ENCODE results near the gene RLN3.

The RLN3 gene

DNA sequence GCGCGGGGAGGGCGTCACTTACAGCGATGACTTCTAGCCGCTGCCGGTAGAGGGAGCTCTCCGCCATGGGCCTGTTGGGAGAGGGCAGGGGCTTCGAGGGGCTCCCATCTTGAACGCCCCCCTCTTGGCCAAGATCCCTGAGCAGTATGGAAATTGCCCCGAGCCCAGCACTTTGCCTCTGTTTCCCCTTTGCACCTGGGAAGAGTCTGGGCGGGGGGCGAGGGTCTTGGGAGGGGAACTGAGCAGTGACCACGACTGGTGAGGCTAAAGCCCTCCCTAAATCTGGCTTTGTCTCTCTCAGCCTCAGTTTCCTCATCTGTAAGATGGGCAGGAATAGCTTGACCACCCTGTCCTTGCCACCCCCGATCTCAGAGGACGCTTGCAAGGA, 31.1 kb downstream of the RLN3 start:
- TF ChIP-seq, protein P1, sequence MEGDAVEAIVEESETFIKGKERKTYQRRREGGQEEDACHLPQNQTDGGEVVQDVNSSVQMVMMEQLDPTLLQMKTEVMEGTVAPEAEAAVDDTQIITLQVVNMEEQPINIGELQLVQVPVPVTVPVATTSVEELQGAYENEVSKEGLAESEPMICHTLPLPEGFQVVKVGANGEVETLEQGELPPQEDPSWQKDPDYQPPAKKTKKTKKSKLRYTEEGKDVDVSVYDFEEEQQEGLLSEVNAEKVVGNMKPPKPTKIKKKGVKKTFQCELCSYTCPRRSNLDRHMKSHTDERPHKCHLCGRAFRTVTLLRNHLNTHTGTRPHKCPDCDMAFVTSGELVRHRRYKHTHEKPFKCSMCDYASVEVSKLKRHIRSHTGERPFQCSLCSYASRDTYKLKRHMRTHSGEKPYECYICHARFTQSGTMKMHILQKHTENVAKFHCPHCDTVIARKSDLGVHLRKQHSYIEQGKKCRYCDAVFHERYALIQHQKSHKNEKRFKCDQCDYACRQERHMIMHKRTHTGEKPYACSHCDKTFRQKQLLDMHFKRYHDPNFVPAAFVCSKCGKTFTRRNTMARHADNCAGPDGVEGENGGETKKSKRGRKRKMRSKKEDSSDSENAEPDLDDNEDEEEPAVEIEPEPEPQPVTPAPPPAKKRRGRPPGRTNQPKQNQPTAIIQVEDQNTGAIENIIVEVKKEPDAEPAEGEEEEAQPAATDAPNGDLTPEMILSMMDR (conservative IDR thresholded peaks at IDR 0.05; ENCODE audit: low read depth, low read length), result peak; percentile 88
- Histone ChIP-seq H3K4me1 (ENCODE audit: low read depth, poor library complexity, severe bottlenecking) (no peaks in the 10 kb centered on the region), H3K9ac (no peak overlapping the region), H3K27me3 (ENCODE audit: insufficient read depth, low read depth) (peaks cover 5% of the 10 kb centered on the region; the same call in 1 of the 2 replicates), H3K4me2 (no peak overlapping the region), H3K36me3 (ENCODE audit: insufficient read depth) (no peaks in the 10 kb centered on the region), H3K4me3 (IDR thresholded peaks at IDR 0.05; ENCODE audit: insufficient read depth, low read depth, low read length) (no peak overlapping the region), H3K27ac (no peak overlapping the region), H2AFZ (ENCODE audit: low read depth) (peak overlapping the region; percentile 61; the same call in 1 of the 2 replicates), H3K79me2 (ENCODE audit: insufficient read depth, low read depth) (no peaks in the 10 kb centered on the region), H4K20me1 (ENCODE audit: insufficient read depth) (no peaks in the 10 kb centered on the region)

DNA sequence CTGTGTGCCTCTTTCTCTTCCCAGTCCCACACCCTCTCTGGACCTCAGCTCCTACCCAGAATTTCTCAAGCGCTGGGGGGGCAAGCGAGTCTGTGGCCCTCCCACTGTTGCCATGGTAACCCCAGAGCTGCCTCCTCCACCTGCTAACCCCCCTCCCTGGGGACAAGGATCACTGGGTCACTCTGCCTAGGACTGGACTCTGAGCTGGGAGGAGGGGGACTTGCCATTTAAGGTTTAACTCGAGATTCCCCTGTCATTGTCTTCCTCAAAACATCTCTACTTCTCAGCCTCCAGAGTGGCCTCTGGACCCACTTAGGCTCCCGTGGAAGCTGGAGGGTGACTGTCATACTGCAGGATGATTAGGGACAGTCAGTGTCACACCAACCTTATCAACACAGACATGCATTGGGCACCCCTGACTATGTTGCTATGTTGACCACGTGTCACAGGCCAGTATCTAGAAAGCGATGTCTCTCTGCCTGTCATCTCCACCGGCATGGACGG, 31.8 kb downstream of the RLN3 start:
- H2AFZ ChIP-seq (ENCODE audit: low read depth), result no peak overlapping the region
- no peaks in the 10 kb centered on the region for H3K36me3 ChIP-seq (ENCODE audit: insufficient read depth)
- H3K4me2 ChIP-seq, result no peak overlapping the region
- no peaks in the 10 kb centered on the region for H3K79me2 ChIP-seq (ENCODE audit: insufficient read depth, low read depth)
- H4K20me1 ChIP-seq (ENCODE audit: insufficient read depth), result no peaks in the 10 kb centered on the region
- peaks cover 5% of the 10 kb centered on the region; the same call in 1 of the 2 replicates for H3K27me3 ChIP-seq (ENCODE audit: insufficient read depth, low read depth)
- H3K4me1 ChIP-seq (ENCODE audit: low read depth, poor library complexity, severe bottlenecking), result no peaks in the 10 kb centered on the region
- TF ChIP-seq, protein P1 (conservative IDR thresholded peaks at IDR 0.05; ENCODE audit: low read depth, low read length), result no peak
- H3K9ac ChIP-seq, result no peak overlapping the region
- no peak overlapping the region for H3K27ac ChIP-seq
- no peak overlapping the region for H3K4me3 ChIP-seq (IDR thresholded peaks at IDR 0.05; ENCODE audit: insufficient read depth, low read depth, low read length)

DNA sequence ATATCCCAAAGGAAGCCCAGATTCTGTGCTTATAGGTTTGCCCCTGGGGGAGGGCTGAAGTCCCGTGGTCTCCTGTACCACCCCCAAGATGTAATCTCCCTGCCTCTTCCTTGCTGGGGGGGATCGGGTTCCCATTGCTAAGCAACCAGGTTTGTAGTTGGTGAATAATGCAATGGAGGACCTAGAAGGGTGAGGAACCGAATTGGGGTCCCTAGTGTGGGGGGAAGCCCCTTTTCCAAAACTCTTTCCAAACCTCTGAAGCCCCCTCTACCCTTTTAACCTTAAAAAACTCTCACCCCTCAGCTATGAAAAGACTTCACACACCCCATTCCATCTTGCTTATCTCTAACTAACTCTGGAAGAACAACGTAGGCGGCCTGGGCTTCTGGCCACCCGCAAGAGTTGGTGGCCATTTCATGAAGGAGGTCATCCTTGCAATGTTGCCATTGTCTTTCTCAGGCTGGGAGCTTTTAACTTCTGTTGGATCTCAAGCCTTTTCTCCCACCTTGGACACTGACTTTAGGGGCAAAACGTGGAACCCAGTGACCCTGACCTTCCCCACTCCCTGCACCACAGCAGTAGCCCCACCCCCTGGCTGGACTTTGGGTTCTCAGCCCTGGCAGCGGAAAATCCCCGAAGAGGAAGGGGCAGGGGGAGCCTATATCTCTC, 33.3 kb downstream of the RLN3 start:
- H2AFZ ChIP-seq (ENCODE audit: low read depth), result no peak overlapping the region

DNA sequence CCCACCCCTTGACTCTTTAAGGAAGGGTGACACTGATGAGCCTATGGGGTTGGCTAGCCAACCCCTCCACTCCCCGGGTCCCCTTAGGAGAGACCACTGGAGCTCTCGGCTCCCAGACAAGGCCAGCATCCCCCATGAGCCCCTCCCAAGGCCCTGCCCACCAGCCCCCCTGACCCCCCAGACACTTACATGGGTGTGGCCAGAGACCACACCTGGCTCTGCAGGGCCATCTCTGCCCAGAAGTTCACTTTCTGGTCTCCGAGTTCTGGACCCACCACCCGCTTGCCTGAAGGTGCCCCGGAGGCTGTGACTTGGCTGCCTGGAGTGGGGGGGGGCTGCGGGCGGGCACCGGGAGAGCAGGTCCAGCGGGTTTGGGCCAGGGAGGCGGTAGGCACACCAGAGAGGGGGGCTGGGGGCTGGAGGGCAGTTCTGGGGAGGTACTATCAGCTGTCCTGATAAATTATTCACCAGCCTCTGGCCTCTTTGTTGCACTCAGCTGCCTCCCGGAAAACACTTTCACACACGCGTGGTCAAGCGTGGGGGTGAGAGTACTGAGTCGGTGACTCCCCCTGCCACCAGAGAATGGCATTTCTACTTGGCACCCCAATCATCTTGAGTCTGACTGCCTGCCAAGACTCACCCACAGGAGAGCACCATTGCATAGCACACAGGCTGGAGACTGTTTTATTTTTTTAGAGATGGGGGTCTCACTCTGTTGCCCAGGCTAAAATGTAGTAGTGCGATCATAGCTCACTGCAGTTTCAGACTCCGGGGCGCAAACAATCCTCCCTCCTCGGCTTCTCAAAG, 34.0 kb downstream of the RLN3 start, which contains the start of gene PALM3:
Gene PALM3, minus strand, starts transcription at position 326 of the 807 bp plus-strand sequence. Its CDS starts 96 bp downstream, at position 230.
- Histone ChIP-seq H3K4me2 (no peak within 1 kb of the TSS), H3K9ac (no peak within 1 kb of the TSS)
- TF ChIP-seq, protein P1 (conservative IDR thresholded peaks at IDR 0.05; ENCODE audit: low read depth, low read length), result no peak

More for the DNA sequence above, 33.3 kb downstream of the RLN3 start:
- H3K79me2 ChIP-seq (ENCODE audit: insufficient read depth, low read depth), result no peaks in the 10 kb centered on the region
- no peaks in the 10 kb centered on the region for H4K20me1 ChIP-seq (ENCODE audit: insufficient read depth)
- no peak overlapping the region for H3K4me3 ChIP-seq (IDR thresholded peaks at IDR 0.05; ENCODE audit: insufficient read depth, low read depth, low read length)
- H3K4me1 ChIP-seq (ENCODE audit: low read depth, poor library complexity, severe bottlenecking), result no peaks in the 10 kb centered on the region
- H3K36me3 ChIP-seq (ENCODE audit: insufficient read depth), result no peaks in the 10 kb centered on the region
- H3K27me3 ChIP-seq (ENCODE audit: insufficient read depth, low read depth), result peaks cover 7% of the 10 kb centered on the region; the same call in 1 of the 2 replicates
- TF ChIP-seq, protein P1 (conservative IDR thresholded peaks at IDR 0.05; ENCODE audit: low read depth, low read length), result no peak
- H3K4me2 ChIP-seq, result no peak overlapping the region
- no peak overlapping the region for H3K9ac ChIP-seq
- no peak overlapping the region for H3K27ac ChIP-seq

More for the DNA sequence above, 34.0 kb downstream of the RLN3 start, which contains the start of gene PALM3:
- Histone ChIP-seq H4K20me1 (ENCODE audit: insufficient read depth) (no peaks in the 10 kb centered on the region), H3K36me3 (ENCODE audit: insufficient read depth) (no peaks in the 10 kb centered on the region), H3K27me3 (ENCODE audit: insufficient read depth, low read depth) (peaks cover 7% of the 10 kb centered on the region; the same call in 1 of the 2 replicates), H3K27ac (no peak within 1 kb of the TSS), H3K4me1 (ENCODE audit: low read depth, poor library complexity, severe bottlenecking) (no peaks in the 10 kb centered on the region), H3K79me2 (ENCODE audit: insufficient read depth, low read depth) (no peaks in the 10 kb centered on the region), H2AFZ (ENCODE audit: low read depth) (no peak within 1 kb of the TSS), H3K4me3 (IDR thresholded peaks at IDR 0.05; ENCODE audit: insufficient read depth, low read depth, low read length) (no peak within 1 kb of the TSS)

All from KMS-11 (cell line).